IPS-NIHi7 (cell line): Measurements from ENCODE around the gene CDR2.
"Not testable (repeated sequence)": the region's sequence is repeated elsewhere in the genome, so short reads cannot be mapped to it uniquely, and the experiment has no call there.

Experiments
- DNase-seq: peaks from one replicate; pipeline ENCODE4 v3.0.0; 2012; ENCODE audit warnings: mixed read lengths; ENCODE audit errors: extremely low spot score

CDR2 gene

GRCh38 chr16:22375963-22376640 is 1.7 kb upstream of the CDR2 start:
- DNase-seq: no peak

GRCh38 chr16:22375117-22375962 is 921 bp upstream of the CDR2 start:
- peak; percentile 20 for DNase-seq

- DNase-seq: peak; percentile 20
Measured at GRCh38 chr16:22373662-22374310, 633 bp downstream of the CDR2 start.

DNA sequence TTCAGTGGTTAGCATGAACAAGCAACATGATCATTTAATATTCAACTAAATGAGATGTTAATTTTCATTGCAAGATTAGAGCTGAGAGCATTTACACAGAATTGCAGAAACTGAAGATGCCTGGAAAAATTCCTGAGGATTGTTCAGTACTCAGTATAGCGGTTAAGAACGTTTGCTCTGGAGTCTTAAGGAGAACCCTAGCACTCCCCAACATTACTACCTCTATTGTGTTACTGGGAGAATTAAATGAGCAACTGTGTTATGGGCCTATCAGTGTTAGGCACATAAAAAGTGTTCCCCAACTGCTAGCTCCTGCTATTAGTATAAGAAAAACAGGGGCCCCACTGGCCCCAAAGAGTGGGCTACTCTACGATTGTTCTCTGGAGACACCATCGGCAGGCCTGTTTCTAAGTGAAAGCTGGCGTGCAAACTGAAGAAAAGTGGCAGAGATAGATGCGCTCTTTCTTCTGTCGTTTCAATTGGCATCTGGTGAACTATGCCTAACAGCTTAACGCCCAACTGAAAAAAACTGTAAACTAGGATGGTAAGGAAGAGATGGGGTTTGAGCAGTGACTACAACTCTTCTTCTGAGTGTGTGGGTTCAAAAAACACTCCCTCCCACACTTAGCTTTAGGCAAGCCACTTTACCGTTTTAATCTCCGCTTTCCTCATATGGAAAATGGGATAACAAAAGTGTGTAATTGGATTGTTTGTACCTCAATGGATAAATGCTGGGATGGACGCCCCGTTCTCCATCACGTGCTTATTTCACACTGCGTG is 1.3 kb downstream of the CDR2 start:
- DNase-seq: no peak

DNA sequence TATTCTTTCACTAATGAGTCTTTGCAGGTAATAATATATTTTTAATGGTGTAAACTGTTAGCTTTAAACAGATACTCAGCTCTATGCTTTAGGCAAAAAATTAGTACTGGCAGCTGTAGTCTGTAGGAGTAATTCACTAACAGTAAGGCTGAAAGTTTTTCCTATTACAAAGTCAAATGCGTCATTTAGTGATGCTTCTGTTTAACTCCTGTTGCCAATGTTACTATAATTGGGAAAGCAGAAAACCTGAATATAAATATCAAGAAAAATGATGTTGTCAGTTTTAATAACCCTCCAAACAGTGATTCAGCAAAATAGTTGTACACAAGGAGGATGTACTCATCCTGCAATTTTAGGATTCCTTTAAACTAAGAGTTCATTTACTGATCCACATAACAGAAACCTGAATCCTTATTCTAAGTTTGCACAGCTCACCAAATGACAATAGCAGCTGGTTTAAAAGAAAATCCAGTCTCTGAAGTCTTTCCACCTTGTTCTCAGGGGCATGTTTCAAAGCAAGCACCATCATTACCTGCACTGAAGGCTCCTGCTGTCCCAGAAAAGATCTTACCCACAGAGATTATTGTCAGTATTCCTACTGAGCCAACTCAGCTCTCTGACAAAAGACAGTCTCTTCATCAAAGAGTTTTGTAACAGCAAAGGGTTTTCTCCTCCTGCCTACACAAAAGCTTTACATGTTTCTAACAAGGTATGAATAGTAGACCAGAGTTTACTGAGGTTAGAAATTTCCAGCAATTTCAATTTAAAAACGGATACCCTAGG is 4.2 kb downstream of the CDR2 start:
- no peak for DNase-seq

DNA sequence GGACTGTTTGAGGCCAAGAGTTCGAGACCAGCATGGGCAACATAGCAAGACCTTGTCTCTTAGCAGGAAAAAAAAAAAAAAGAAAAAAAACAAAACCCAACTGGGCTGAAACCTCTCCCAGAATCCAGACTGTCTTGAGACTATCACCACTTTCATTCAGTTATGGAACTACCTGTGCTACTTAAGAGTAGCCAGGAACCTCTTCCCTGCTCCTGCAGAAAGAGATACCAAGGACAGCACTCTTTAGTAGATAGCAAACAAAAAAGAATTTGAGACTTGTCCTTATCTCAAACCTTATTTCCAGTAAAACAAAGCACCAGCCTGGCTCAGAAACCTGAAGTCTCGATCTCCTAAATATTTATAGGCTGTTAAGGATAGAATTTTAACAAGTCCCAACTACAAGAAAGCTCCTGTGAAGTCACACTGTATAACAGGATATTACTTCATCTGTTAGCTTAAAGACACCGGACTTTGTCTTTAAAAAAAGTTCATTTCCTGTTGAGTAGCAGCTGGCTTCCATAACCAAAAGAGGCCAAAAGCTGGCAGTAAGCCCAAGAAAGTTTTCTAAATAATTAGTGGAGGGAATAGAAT is 5.1 kb downstream of the CDR2 start:
- no peak for DNase-seq

DNA sequence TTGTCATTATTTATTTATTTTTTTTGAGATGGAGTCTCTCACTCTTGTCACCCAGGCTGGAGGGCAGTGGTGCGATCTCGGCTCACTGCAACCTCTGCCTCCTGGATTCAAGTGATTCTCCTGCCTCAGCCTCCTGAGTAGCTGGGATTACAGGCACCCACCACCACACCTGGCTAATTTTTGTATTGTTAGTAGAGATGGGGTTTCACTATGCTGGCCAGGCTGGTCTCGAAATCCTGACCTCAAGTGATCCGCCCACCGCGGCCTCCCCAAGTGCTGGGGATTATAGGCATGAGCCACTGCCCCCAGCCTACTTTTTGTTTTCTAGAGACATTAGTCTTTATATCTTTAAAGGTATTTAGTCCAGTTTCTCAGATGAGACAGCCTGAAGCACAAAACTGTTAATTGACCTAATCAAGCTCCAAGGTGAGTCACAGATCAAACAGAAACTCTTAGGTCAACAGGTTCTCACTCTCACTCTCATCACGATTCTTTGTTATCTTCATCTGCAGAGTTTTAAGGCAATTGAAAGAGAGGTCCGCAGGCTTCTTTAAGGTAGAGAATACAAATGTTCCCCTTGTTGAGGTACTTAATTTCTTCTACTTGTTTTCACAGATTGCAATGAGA is 6.1 kb downstream of the CDR2 start:
- not testable (repeated sequence) for DNase-seq

GRCh38 chr16:22366889-22367288 is 7.5 kb downstream of the CDR2 start:
- DNase-seq: no peak

DNA sequence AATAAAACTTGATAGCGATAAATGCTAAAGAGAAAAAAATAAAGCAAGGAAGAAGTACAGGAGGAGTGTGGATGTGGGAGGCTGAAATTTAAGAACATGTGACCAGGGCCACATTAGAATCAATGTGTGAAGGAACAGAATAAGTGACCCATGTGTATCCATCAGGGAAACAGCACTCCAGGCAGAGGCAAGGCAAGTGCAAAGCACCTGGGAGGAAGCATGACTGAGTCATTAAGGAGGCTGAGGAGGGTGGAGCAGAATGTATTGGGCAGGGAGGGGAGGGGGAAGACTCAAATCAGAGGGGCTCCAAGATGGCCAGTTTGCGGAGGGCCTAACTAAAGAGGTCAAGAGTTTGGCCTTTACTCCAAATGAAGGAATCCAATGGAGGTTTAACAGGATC is 8.0 kb downstream of the CDR2 start:
- DNase-seq: no peak

GRCh38 chr16:22364241-22364640 is 10.2 kb downstream of the CDR2 start:
- DNase-seq: no peak

DNA sequence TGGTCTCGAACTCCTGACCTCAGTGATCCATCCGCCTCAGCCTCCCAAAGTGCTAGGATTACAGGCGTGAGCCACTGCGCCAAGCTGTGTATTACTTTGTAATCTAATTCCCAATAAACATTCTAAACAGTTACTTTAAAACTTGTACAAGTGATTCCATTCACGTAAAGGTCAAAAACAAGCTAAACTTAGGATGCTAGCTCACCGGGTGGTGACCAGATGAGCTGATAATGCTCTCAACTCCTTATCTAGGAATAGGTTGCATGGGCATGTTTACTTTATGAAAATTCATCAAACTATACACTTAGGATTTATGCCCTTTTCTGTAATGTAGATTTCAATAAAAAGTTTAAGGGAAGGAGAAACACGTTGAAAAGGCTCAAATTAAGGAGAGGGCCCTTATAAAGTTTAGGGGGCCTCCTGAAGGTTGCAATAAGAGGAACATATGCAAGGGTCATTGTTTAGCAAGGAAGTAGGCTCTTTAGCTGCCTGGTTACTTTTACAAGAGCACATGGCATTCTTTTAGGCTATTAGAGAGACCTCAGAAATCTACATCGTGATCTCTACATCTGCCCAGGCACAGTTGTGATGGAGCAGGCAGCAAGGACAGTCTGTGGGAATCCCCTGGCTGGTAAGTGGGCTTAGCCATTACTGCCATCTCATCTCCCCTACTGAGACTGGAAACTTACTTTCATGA is 13.3 kb downstream of the CDR2 start:
- no peak for DNase-seq

DNA sequence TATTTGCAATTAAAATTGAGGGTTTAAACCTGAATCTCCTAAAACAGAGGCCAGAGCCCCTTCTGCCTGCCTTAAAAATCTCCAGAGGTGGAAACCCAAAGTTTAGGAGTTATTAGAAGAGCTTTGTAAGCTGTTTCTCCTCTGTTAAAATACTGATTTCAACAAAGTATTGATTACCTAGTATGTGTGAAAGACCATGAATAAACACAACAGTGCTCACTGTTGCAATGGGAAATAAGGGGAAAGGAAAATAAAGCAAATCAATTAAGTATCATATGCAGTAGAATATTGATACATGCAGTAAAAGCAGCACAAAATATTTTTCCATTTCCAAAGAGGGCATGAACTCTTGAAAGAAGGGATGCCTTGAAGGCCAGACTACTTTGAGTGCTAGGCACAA is 14.7 kb downstream of the CDR2 start:
- no peak for DNase-seq

- no peak for DNase-seq
Measured at GRCh38 chr16:22358000-22358399, 16.4 kb downstream of the CDR2 start.

- DNase-seq: no peak
Measured at GRCh38 chr16:22357635-22357971, 16.8 kb downstream of the CDR2 start.

- no peak for DNase-seq
Measured at GRCh38 chr16:22356930-22357634, 17.3 kb downstream of the CDR2 start.

GRCh38 chr16:22355487-22355908 is 18.9 kb downstream of the CDR2 start:
- no peak for DNase-seq

GRCh38 chr16:22353933-22354541 is 20.4 kb downstream of the CDR2 start:
- DNase-seq: no peak

- DNase-seq: no peak
Measured at GRCh38 chr16:22353191-22353919, 21.1 kb downstream of the CDR2 start.
